GM23338 (cell line): ENCODE data around the gene ACTG2. TPM values are rescaled to one million over a fixed set of nuclear protein-coding genes. Genes with fewer than 3 reads are reported as not detected.

ENCODE experiments used
- ATAC-seq: fragments of 200-7000 bp; cut with Tn5 transposase; 3 replicates; pipeline ENCODE4 v1.9.1; 2020
- DNase-seq: peaks from one replicate; pipeline ENCODE4 v3.0.0-alpha.2; 2015; ENCODE audit warnings: low spot score
- H2AFZ ChIP-seq: fragments of 200-600 bp; sonication (generic); 2 replicates; pipeline ENCODE4 v1.8.0; 2016; ENCODE audit warnings: antibody characterized with exemption, mild to moderate bottlenecking, moderate library complexity
- H3F3A ChIP-seq: fragments of 200-600 bp; sonication (generic); replicated peaks from 2 replicates; pipeline ENCODE4 v1.8.0; 2017; ENCODE audit warnings: antibody characterized with exemption, mixed run types, low read depth
- H3K27ac ChIP-seq: fragments of 200-600 bp; sonication (generic); 2 replicates; pipeline ENCODE4 v1.6.1; 2016; ENCODE audit warnings: low read depth
- H3K27me3 ChIP-seq: fragments of 200-600 bp; sonication (generic); 2 replicates; pipeline ENCODE4 v1.8.0; 2016; ENCODE audit warnings: mild to moderate bottlenecking, mixed run types, moderate library complexity; ENCODE audit not compliant: insufficient read depth
- H3K36me3 ChIP-seq: fragments of 200-600 bp; sonication (generic); 2 replicates; pipeline ENCODE4 v1.8.0; 2016; ENCODE audit warnings: mild to moderate bottlenecking; ENCODE audit not compliant: insufficient read depth
- H3K4me1 ChIP-seq: fragments of 200-600 bp; sonication (generic); 2 replicates; pipeline ENCODE4 v1.8.0; 2016; ENCODE audit warnings: mild to moderate bottlenecking, moderate library complexity; ENCODE audit not compliant: insufficient read depth
- H3K4me2 ChIP-seq: fragments of 200-600 bp; sonication (generic); 2 replicates; pipeline ENCODE4 v1.7.1; 2017; ENCODE audit warnings: mixed run types
- H3K4me3 ChIP-seq: fragments of 200-600 bp; sonication (generic); 2 replicates; pipeline ENCODE4 v1.6.1; 2016; ENCODE audit warnings: mixed run types
- H3K79me2 ChIP-seq: fragments of 200-600 bp; sonication (generic); replicated peaks from 2 replicates; pipeline ENCODE4 v1.8.0; 2017; ENCODE audit warnings: mild to moderate bottlenecking; ENCODE audit not compliant: insufficient read depth
- H3K9me2 ChIP-seq: fragments of 200-600 bp; sonication (generic); 2 replicates; pipeline ENCODE4 v1.8.0; 2017; ENCODE audit not compliant: insufficient read depth
- H4K20me1 ChIP-seq: fragments of 200-600 bp; sonication (generic); replicated peaks from 2 replicates; pipeline ENCODE4 v1.8.0; 2017; ENCODE audit warnings: mild to moderate bottlenecking; ENCODE audit not compliant: insufficient read depth
- H3K27ac Mint-ChIP-seq: 2 replicates; pipeline ENCODE4 v1.8.0; 2020; ENCODE audit warnings: inconsistent platforms, mild to moderate bottlenecking, moderate library complexity, mixed read lengths
- H3K27me3 Mint-ChIP-seq: 3 replicates; pipeline ENCODE4 v1.8.0; 2022; ENCODE audit warnings: low read depth, mild to moderate bottlenecking, moderate library complexity, mixed read lengths, inconsistent platforms; ENCODE audit not compliant: insufficient read depth, poor library complexity
- H3K36me3 Mint-ChIP-seq: 3 replicates; pipeline ENCODE4 v1.8.0; 2021; ENCODE audit warnings: low read depth, mild to moderate bottlenecking, inconsistent platforms, moderate library complexity, mixed read lengths
- H3K4me1 Mint-ChIP-seq: 3 replicates; pipeline ENCODE4 v1.8.0; 2020; ENCODE audit warnings: mild to moderate bottlenecking, inconsistent platforms, mixed read lengths
- H3K4me3 Mint-ChIP-seq: 3 replicates; pipeline ENCODE4 v1.8.0; 2021; ENCODE audit warnings: moderate library complexity, mild to moderate bottlenecking, inconsistent platforms, mixed read lengths
- H3K9me3 Mint-ChIP-seq: 3 replicates; pipeline ENCODE4 v1.8.0; 2020; ENCODE audit warnings: moderate library complexity, mild to moderate bottlenecking, inconsistent platforms, mixed read lengths
- CREB1 ChIP-seq: fragments of 250-450 bp; sonication (Bioruptor Pico); IDR thresholded peaks from 2 replicates; pipeline ENCODE4 v1.5.0; 2020; ENCODE audit warnings: low read depth, mild to moderate bottlenecking, moderate library complexity
- CTCF ChIP-seq, 2 experiments: fragments of 200-600 bp in 1 of 2; sonication (generic) in 1 of 2; conservative IDR thresholded peaks; 2 replicates each; pipeline versions ENCODE4 v1.5.1 to v1.6.1; 2016 to 2017; ENCODE audit warnings: antibody characterized with exemption in 2 of 2, low read depth in 2 of 2, mild to moderate bottlenecking in 2 of 2, moderate library complexity in 1 of 2
- EZH2 ChIP-seq: fragments of 200-600 bp; sonication (generic); IDR thresholded peaks from one replicate; pipeline ENCODE4 v1.8.0; 2017; ENCODE audit warnings: antibody characterized with exemption, mild to moderate bottlenecking, low read depth; ENCODE audit not compliant: unreplicated experiment
- EZH2phosphoT487 ChIP-seq: fragments of 200-600 bp; sonication (generic); IDR thresholded peaks from one replicate; pipeline ENCODE4 v1.8.1; 2018; ENCODE audit warnings: antibody characterized with exemption; ENCODE audit not compliant: unreplicated experiment
- NANOG ChIP-seq: IDR thresholded peaks from 2 replicates; pipeline ENCODE4 v1.6.1; 2016; ENCODE audit warnings: antibody characterized with exemption, borderline replicate concordance
- POLR2AphosphoS5 ChIP-seq: IDR thresholded peaks from 2 replicates; pipeline ENCODE4 v1.6.1; 2016; ENCODE audit warnings: antibody characterized with exemption, low read depth
- STAT1 ChIP-seq: IDR thresholded peaks from one replicate; pipeline ENCODE4 v1.6.1; 2016; ENCODE audit warnings: antibody characterized with exemption; ENCODE audit not compliant: unreplicated experiment
- ZNF331 ChIP-seq: fragments of 250-450 bp; sonication (Bioruptor Pico); IDR thresholded peaks from 2 replicates; pipeline ENCODE4 v1.5.0; 2020; ENCODE audit warnings: low read depth, mild to moderate bottlenecking, moderate library complexity
- polyA plus RNA-seq: library from polyadenylated mRNA; unstranded; fragments of >200 nt; fragmentation: Nextera tagmentation; extraction: Ambion mirVana; gene quantifications from 2 replicates; pipeline ENCODE4 v1.2.1, GENCODE V29; 2016
- total RNA-seq: library from RNA; depleted of rRNA; stranded (reverse); fragments of >200 nt; shearing (Covaris generic); gene quantifications from 2 replicates; pipeline ENCODE4 v1.2.3, GENCODE V29; 2014

The ACTG2 gene
- total and polyA plus RNA-seq, 2 experiments from 2014 or later, result 8.0 to 8.5 TPM

DNA sequence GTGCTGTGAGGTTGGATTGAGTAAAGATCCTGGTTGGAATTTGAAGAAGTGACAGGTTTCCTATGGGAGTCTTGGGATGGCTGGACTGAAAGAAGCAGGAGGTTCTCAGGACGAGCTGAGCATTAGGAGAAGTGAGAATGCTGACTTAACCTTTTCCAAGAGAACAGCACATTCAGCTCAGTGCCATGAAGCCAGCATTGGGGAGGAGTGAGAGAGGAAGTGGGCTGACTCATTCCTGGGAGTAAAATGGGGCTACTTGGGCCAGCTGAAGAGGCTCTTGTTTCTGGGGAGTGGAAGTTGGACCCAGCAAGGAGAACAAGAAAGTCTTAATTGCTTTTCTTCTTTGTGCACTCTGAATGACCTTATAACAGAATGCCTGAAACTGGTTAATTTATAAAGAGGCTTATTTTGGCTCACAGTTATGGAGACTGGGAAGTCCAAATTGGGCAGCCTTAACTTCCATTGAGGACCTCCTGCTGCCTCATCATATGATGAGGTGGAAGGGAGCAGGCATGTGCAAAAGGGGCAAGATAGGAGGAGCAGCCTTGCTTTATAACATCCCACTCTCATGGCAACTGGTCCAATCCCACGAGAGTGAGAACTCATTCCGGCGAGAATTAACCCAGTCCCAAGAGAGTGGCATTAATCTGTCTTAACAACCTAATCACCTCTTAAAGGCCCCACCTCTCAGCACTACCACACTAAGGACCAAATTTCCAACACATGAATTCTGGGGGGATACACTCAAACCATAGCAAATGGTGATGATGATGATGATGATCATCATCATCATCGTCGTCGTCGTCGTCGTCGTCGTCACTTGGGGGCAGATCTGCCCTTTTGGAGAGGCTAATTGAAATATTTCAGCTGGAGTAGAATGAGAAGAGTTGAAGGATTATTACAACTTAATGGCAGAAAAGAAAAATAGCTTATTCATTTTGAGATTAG lies 60.0 kb downstream of the ACTG2 start:
- H3K4me3 ChIP-seq, result no peak overlapping the region
- no peak for DNase-seq
- H3K27ac Mint-ChIP-seq, result no peak overlapping the region
- H3K4me2 ChIP-seq, result no peak overlapping the region
- H3K36me3 Mint-ChIP-seq, result peaks cover 60% of the 10 kb centered on the region
- no peak overlapping the region for H3K27ac ChIP-seq
- peaks cover 43% of the 10 kb centered on the region for H3K36me3 ChIP-seq
- peaks cover 2% of the 10 kb centered on the region for H3K27me3 Mint-ChIP-seq
- H3K4me1 Mint-ChIP-seq, result no peaks in the 10 kb centered on the region
- H3K4me1 ChIP-seq, result no peaks in the 10 kb centered on the region
- H3K4me3 Mint-ChIP-seq, result no peak overlapping the region
- H3F3A ChIP-seq, result no peaks in the 10 kb centered on the region
- H3K9me2 ChIP-seq, result no peaks in the 10 kb centered on the region
- H4K20me1 ChIP-seq, result peaks cover 33% of the 10 kb centered on the region
- no peaks in the 10 kb centered on the region for H3K27me3 ChIP-seq
- no peaks in the 10 kb centered on the region for H3K9me3 Mint-ChIP-seq
- TF ChIP-seq STAT1 (no peak), CTCF (conservative IDR thresholded peaks at IDR 0.05; ENCODE audit: low read depth in 2 of 2) (no peak), NANOG (no peak), EZH2 (no peak), POLR2AphosphoS5 (no peak), CREB1 (CRISPR knock-in tag) (no peak), ZNF331 (no peak)
- H2AFZ ChIP-seq, result no peak overlapping the region
- no peak for ATAC-seq
- peaks cover 14% of the 10 kb centered on the region for H3K79me2 ChIP-seq

GRCh38 chr2:73956218-73956865 lies 63.5 kb downstream of the ACTG2 start:
- TF ChIP-seq EZH2phosphoT487, result no peak
- TF ChIP-seq CTCF (conservative IDR thresholded peaks at IDR 0.05; ENCODE audit: low read depth in 2 of 2), result peak in 1 of 2 experiments; percentile 23; a peak in 2 of 4 replicates
- Histone ChIP-seq H3K27ac (no peak overlapping the region), H3K4me3 (no peak overlapping the region), H4K20me1 (peaks cover 30% of the 10 kb centered on the region), H3K79me2 (peaks cover 3% of the 10 kb centered on the region; the same call in 1 of the 2 replicates), H3F3A (no peaks in the 10 kb centered on the region), H3K4me1 (no peaks in the 10 kb centered on the region), H3K27me3 (no peaks in the 10 kb centered on the region), H3K9me2 (no peaks in the 10 kb centered on the region), H3K36me3 (peaks cover 29% of the 10 kb centered on the region), H2AFZ (no peak overlapping the region), H3K4me2 (no peak overlapping the region)
- peak; percentile 34; the same call in 1 of the 3 replicates for ATAC-seq
- Mint-ChIP-seq H3K9me3 (no peaks in the 10 kb centered on the region), H3K27ac (no peak overlapping the region), H3K4me3 (no peak overlapping the region), H3K27me3 (peaks cover 2% of the 10 kb centered on the region), H3K4me1 (no peaks in the 10 kb centered on the region), H3K36me3 (peaks cover 58% of the 10 kb centered on the region)
- no peak for DNase-seq
